ENCODE measurements around the gene MDFI. TPM values are rescaled to one million over a fixed set of nuclear protein-coding genes. Genes with fewer than 3 reads are reported as not detected.

The MDFI gene
- polyA plus RNA-seq, 1 of the 3 experiments (the other 2 are of a cell fraction): 7.0 TPM

DNA sequence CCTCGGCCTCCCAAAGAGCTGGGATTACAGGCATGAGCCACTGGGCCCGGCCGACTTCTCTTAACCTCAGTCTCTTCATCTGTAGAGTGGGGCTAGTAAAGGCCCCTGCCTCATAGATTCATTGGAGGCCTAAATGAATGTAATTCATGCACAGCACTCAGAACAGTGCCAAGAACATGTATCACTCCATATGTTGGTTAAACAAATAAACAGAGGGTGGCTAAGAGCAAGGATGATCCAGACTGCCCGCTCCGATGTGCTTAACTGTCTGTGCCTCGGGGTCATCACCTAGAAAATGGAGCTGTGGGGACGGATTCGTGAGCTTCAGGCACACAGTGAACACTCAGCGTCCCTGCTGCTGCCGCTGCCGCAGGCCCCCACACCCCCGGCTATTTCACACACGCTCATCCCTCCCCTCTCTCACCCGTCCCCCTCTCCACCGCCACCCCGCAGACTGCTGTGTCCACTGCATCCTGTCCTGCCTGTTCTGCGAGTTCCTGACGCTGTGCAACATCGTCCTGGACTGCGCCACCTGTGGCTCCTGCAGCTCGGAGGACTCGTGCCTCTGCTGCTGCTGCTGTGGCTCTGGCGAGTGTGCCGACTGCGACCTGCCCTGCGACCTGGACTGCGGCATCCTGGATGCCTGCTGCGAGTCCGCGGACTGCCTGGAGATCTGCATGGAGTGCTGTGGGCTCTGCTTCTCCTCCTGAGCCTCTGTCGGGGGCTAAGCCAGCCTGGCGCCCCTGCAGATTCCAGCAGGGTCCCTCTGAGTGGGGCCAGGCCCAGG lies 14.8 kb downstream of the MDFI start:
- WGBS (ENCODE audit: low lambda C conversion rate): 83% methylated on average over 14 of the region's 32 CpGs
- CTCF ChIA-PET: interaction anchor here (0.6 to 2.1 kb wide), 3 partner anchors 50 to 285 kb away, joined by 3 to 8 read pairs (median 7); no protein-coding TSS in a partner anchor
- no peak for DNase-seq

GRCh38 chr6:41653691-41654090 lies 15.4 kb downstream of the MDFI start:
- no peaks in the 10 kb centered on the region for H3F3A ChIP-seq (replicated peaks; ENCODE audit: insufficient read depth)
- H3K4me3 ChIP-seq (ENCODE audit: low read depth in 2 of 2, low read length in 1 of 2): no peak overlapping the region
- H3K36me3 ChIP-seq (replicated peaks in 1 of 2; ENCODE audit: control insufficient read depth in 1 of 2, insufficient read depth in 2 of 2, low read length in 1 of 2): no peaks in the 10 kb centered on the region
- no peaks in the 10 kb centered on the region for H4K20me1 ChIP-seq (ENCODE audit: insufficient read depth)
- H3K4me1 ChIP-seq (ENCODE audit: control insufficient read depth in 1 of 2, insufficient read depth in 2 of 2, low read depth in 1 of 2, low read length in 1 of 2): peaks cover 0 to 13% of the 10 kb centered on the region in 2 experiments; a peak in 1 of 4 replicates
- DNase-seq: no peak
- H3K27me3 ChIP-seq (ENCODE audit: insufficient read depth): no peaks in the 10 kb centered on the region
- no peaks in the 10 kb centered on the region for H3K9me3 ChIP-seq
- no peak overlapping the region for H3K9ac ChIP-seq
- no peak overlapping the region for H3K4me2 ChIP-seq
- 80% methylated on average over 4 of the region's 5 CpGs for WGBS (ENCODE audit: low lambda C conversion rate)
- H3K9me2 ChIP-seq: no peaks in the 10 kb centered on the region
- POLR2A ChIA-PET: no interaction called here
- no peak overlapping the region for H2AFZ ChIP-seq (ENCODE audit: low read depth)
- CTCF ChIA-PET: no interaction called here
- H3K79me2 ChIP-seq (ENCODE audit: insufficient read depth): no peaks in the 10 kb centered on the region
- H3K27ac ChIP-seq (ENCODE audit: low read depth in 2 of 2, low read length in 1 of 2): no peak overlapping the region
- TF ChIP-seq TEAD4 (IDR thresholded peaks at IDR 0.05; ENCODE audit: borderline replicate concordance, insufficient read depth) (no peak), GATA2 (CRISPR knock-in tag; IDR thresholded peaks at IDR 0.05) (no peak), GABPA (IDR thresholded peaks at IDR 0.05; ENCODE audit: low read depth) (no peak), RAD21 (IDR thresholded peaks at IDR 0.05; ENCODE audit: low read length) (no peak), USF1 (IDR thresholded peaks at IDR 0.05; ENCODE audit: borderline replicate concordance, low read depth) (no peak), ELF1 (IDR thresholded peaks at IDR 0.05) (no peak), FOXM1 (IDR thresholded peaks at IDR 0.05; ENCODE audit: low read depth) (no peak), MXI1 (IDR thresholded peaks at IDR 0.05; ENCODE audit: low read depth, low read length) (no peak), USF2 (IDR thresholded peaks at IDR 0.05; ENCODE audit: borderline replicate concordance, low read depth, low read length) (no peak), NFIC (IDR thresholded peaks at IDR 0.05; ENCODE audit: borderline replicate concordance) (no peak), SIN3A (IDR thresholded peaks at IDR 0.05; ENCODE audit: borderline replicate concordance, low read depth, low read length) (no peak)
- TF ChIP-seq, protein P1, sequence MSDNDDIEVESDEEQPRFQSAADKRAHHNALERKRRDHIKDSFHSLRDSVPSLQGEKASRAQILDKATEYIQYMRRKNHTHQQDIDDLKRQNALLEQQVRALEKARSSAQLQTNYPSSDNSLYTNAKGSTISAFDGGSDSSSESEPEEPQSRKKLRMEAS (IDR thresholded peaks at IDR 0.05; ENCODE audit: low read depth): no peak
- TF ChIP-seq, protein P2, sequence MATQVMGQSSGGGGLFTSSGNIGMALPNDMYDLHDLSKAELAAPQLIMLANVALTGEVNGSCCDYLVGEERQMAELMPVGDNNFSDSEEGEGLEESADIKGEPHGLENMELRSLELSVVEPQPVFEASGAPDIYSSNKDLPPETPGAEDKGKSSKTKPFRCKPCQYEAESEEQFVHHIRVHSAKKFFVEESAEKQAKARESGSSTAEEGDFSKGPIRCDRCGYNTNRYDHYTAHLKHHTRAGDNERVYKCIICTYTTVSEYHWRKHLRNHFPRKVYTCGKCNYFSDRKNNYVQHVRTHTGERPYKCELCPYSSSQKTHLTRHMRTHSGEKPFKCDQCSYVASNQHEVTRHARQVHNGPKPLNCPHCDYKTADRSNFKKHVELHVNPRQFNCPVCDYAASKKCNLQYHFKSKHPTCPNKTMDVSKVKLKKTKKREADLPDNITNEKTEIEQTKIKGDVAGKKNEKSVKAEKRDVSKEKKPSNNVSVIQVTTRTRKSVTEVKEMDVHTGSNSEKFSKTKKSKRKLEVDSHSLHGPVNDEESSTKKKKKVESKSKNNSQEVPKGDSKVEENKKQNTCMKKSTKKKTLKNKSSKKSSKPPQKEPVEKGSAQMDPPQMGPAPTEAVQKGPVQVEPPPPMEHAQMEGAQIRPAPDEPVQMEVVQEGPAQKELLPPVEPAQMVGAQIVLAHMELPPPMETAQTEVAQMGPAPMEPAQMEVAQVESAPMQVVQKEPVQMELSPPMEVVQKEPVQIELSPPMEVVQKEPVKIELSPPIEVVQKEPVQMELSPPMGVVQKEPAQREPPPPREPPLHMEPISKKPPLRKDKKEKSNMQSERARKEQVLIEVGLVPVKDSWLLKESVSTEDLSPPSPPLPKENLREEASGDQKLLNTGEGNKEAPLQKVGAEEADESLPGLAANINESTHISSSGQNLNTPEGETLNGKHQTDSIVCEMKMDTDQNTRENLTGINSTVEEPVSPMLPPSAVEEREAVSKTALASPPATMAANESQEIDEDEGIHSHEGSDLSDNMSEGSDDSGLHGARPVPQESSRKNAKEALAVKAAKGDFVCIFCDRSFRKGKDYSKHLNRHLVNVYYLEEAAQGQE (IDR thresholded peaks at IDR 0.05; ENCODE audit: low read depth, low read length): no peak
- TF ChIP-seq, protein P3, sequence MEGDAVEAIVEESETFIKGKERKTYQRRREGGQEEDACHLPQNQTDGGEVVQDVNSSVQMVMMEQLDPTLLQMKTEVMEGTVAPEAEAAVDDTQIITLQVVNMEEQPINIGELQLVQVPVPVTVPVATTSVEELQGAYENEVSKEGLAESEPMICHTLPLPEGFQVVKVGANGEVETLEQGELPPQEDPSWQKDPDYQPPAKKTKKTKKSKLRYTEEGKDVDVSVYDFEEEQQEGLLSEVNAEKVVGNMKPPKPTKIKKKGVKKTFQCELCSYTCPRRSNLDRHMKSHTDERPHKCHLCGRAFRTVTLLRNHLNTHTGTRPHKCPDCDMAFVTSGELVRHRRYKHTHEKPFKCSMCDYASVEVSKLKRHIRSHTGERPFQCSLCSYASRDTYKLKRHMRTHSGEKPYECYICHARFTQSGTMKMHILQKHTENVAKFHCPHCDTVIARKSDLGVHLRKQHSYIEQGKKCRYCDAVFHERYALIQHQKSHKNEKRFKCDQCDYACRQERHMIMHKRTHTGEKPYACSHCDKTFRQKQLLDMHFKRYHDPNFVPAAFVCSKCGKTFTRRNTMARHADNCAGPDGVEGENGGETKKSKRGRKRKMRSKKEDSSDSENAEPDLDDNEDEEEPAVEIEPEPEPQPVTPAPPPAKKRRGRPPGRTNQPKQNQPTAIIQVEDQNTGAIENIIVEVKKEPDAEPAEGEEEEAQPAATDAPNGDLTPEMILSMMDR (IDR thresholded peaks at IDR 0.05): no peak
- TF ChIP-seq, protein P4, sequence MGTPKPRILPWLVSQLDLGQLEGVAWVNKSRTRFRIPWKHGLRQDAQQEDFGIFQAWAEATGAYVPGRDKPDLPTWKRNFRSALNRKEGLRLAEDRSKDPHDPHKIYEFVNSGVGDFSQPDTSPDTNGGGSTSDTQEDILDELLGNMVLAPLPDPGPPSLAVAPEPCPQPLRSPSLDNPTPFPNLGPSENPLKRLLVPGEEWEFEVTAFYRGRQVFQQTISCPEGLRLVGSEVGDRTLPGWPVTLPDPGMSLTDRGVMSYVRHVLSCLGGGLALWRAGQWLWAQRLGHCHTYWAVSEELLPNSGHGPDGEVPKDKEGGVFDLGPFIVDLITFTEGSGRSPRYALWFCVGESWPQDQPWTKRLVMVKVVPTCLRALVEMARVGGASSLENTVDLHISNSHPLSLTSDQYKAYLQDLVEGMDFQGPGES (IDR thresholded peaks at IDR 0.05; ENCODE audit: low read depth, low read length): no peak

More for the DNA sequence above, 14.8 kb downstream of the MDFI start:
- H3K4me1 ChIP-seq (ENCODE audit: control insufficient read depth in 1 of 2, insufficient read depth in 2 of 2, low read depth in 1 of 2, low read length in 1 of 2): peaks cover 0 to 18% of the 10 kb centered on the region in 2 experiments; a peak in 1 of 4 replicates
- H3K36me3 ChIP-seq (replicated peaks in 1 of 2; ENCODE audit: control insufficient read depth in 1 of 2, insufficient read depth in 2 of 2, low read length in 1 of 2): no peaks in the 10 kb centered on the region
- H3K4me3 ChIP-seq (ENCODE audit: low read depth in 2 of 2, low read length in 1 of 2): no peak overlapping the region
- H3K27ac ChIP-seq (ENCODE audit: low read depth in 2 of 2, low read length in 1 of 2): no peak overlapping the region
- no peaks in the 10 kb centered on the region for H3F3A ChIP-seq (replicated peaks; ENCODE audit: insufficient read depth)
- H3K9me3 ChIP-seq: no peaks in the 10 kb centered on the region
- H3K9ac ChIP-seq: no peak overlapping the region
- no peaks in the 10 kb centered on the region for H4K20me1 ChIP-seq (ENCODE audit: insufficient read depth)
- H2AFZ ChIP-seq (ENCODE audit: low read depth): no peak overlapping the region
- TF ChIP-seq TEAD4 (IDR thresholded peaks at IDR 0.05; ENCODE audit: borderline replicate concordance, insufficient read depth) (no peak), NRF1 (IDR thresholded peaks at IDR 0.05; ENCODE audit: low read depth, low read length) (no peak), GATA2 (CRISPR knock-in tag; IDR thresholded peaks at IDR 0.05) (no peak), YY1 (IDR thresholded peaks at IDR 0.05; ENCODE audit: low read depth) (no peak), RXRA (IDR thresholded peaks at IDR 0.05; ENCODE audit: borderline replicate concordance, low read depth) (no peak), RCOR1 (IDR thresholded peaks at IDR 0.05; ENCODE audit: low read length) (no peak)
- no peak overlapping the region for H3K4me2 ChIP-seq
- no peaks in the 10 kb centered on the region for H3K27me3 ChIP-seq (ENCODE audit: insufficient read depth)
- no peaks in the 10 kb centered on the region for H3K9me2 ChIP-seq
- POLR2A ChIA-PET: no interaction called here
- no peaks in the 10 kb centered on the region for H3K79me2 ChIP-seq (ENCODE audit: insufficient read depth)

Measured in SK-N-SH (cell line).